Measurements from ENCODE around the gene ALG13.
A peak's percentile ranks its signal among the peaks of the same experiment; 100 is the strongest.

The ALG13 gene

GRCh38 chrX:111649638-111650037 lies 31.3 kb upstream of the ALG13 start:
- H3K4me3 ChIP-seq (ENCODE audit: low read length), result no peak overlapping the region
- no peak for DNase-seq (ENCODE audit: low read depth)
- TF ChIP-seq CTCF (conservative IDR thresholded peaks at IDR 0.05; ENCODE audit: low read length), result no peak

GRCh38 chrX:111650845-111651244 lies 30.1 kb upstream of the ALG13 start:
- no peak for TF ChIP-seq CTCF (conservative IDR thresholded peaks at IDR 0.05; ENCODE audit: low read length)
- no peak overlapping the region for H3K4me3 ChIP-seq (ENCODE audit: low read length)

GRCh38 chrX:111652719-111653118 lies 28.3 kb upstream of the ALG13 start:
- DNase-seq (ENCODE audit: low read depth), result no peak
- TF ChIP-seq CTCF (conservative IDR thresholded peaks at IDR 0.05; ENCODE audit: low read length), result no peak
- H3K4me3 ChIP-seq (ENCODE audit: low read length), result no peak overlapping the region

More at GRCh38 chrX:111650845-111651244, 30.1 kb upstream of the ALG13 start:
- no peak for DNase-seq (ENCODE audit: low read depth)

- DNase-seq (ENCODE audit: low read depth), result no peak
- no peak overlapping the region for H3K4me3 ChIP-seq (ENCODE audit: low read length)
- TF ChIP-seq CTCF (conservative IDR thresholded peaks at IDR 0.05; ENCODE audit: low read length), result no peak
Measured at GRCh38 chrX:111661241-111661640, 19.7 kb upstream of the ALG13 start.

GRCh38 chrX:111662292-111662691 lies 18.7 kb upstream of the ALG13 start:
- no peak for DNase-seq (ENCODE audit: low read depth)
- no peak overlapping the region for H3K4me3 ChIP-seq (ENCODE audit: low read length)
- no peak for TF ChIP-seq CTCF (conservative IDR thresholded peaks at IDR 0.05; ENCODE audit: low read length)

GRCh38 chrX:111671668-111672067 lies 9.3 kb upstream of the ALG13 start:
- DNase-seq (ENCODE audit: low read depth), result peak; percentile 61

GRCh38 chrX:111687305-111687704 lies 6.3 kb downstream of the ALG13 start:
- DNase-seq (ENCODE audit: low read depth), result no peak
- no peak for TF ChIP-seq CTCF (conservative IDR thresholded peaks at IDR 0.05; ENCODE audit: low read length)
- no peak overlapping the region for H3K4me3 ChIP-seq (ENCODE audit: low read length)

More at GRCh38 chrX:111671668-111672067, 9.3 kb upstream of the ALG13 start:
- TF ChIP-seq CTCF (conservative IDR thresholded peaks at IDR 0.05; ENCODE audit: low read length), result no peak
- H3K4me3 ChIP-seq (ENCODE audit: low read length), result peak overlapping the region; percentile 24; the same call in 1 of the 2 replicates
